ENCODE measurements around the gene SPAG9. TPM values are rescaled to one million over a fixed set of nuclear protein-coding genes. Genes with fewer than 3 reads are reported as not detected.
A peak's percentile ranks its signal among the peaks of the same experiment; 100 is the strongest.

SPAG9 gene
- total RNA-seq, 1 donor from 2014 or later = 49.4 TPM

DNA sequence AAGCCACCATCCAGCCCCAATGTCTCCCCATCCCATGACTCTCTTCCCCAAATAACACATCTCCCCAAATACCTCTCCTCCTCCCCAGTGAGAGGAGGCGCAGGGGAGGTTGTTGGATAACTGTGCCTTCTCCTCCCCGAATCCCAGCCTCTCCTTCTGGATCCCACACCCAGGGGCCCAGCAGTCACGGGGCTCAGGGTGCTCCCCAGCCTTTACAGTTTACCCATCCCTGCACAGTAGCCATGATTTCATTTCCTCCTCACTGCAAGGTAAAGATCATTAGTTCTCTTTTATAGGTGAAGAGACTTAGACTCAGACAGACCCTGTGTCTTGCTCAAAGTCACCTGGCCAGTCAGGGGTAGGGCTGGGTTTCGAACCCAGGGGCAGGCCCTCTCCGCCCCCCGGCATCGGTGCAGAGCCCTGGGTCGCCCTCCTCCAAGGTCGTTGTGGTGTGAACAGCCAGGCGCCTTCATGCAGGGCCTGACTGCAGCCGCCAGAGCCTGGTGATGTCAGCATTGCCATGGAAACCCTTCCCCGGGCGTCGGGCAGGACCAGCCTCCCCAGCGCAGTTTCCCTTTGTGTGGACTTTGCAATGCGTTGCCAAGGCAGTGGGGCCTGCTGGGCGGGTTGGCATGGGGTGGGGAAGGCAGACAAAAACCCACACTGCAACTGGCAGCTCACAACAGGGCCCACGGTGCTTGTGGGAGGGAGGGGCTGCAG is 201.2 kb downstream of the SPAG9 start:
- intact Hi-C loops (cut with DNase I) = no loop called here
- ATAC-seq = peak; percentile 88

GRCh38 chr17:50918933-50919296 is 201.8 kb downstream of the SPAG9 start:
- ATAC-seq = no peak
- DNase-seq (ENCODE audit: missing footprints) = no peak
- intact Hi-C loops (cut with DNase I) = no loop called here

More for the DNA sequence above, 201.2 kb downstream of the SPAG9 start:
- DNase-seq (ENCODE audit: missing footprints) = peak; percentile 90

GRCh38 chr17:50918071-50918932 is 202.4 kb downstream of the SPAG9 start:
- ATAC-seq = no peak
- intact Hi-C loops (cut with DNase I) = no loop called here
- DNase-seq (ENCODE audit: missing footprints) = no peak

GRCh38 chr17:50917418-50917743 is 203.3 kb downstream of the SPAG9 start:
- intact Hi-C loops (cut with DNase I) = no loop called here
- DNase-seq (ENCODE audit: missing footprints) (no peak), ATAC-seq (peak; percentile 14)

GRCh38 chr17:50916708-50917417 is 203.8 kb downstream of the SPAG9 start:
- ATAC-seq (peak; percentile 6), DNase-seq (ENCODE audit: missing footprints) (no peak)
- intact Hi-C loops (cut with DNase I) = no loop called here

- no peak for ATAC-seq
- intact Hi-C loops (cut with DNase I) = no loop called here
- no peak for DNase-seq (ENCODE audit: missing footprints)
Observed at GRCh38 chr17:50916026-50916707, 204.5 kb downstream of the SPAG9 start.

GRCh38 chr17:50914505-50915063 is 206.1 kb downstream of the SPAG9 start:
- DNase-seq (ENCODE audit: missing footprints) = no peak
- ATAC-seq = no peak
- intact Hi-C loops (cut with DNase I) = no loop called here

- intact Hi-C loops (cut with DNase I) = no loop called here
- ATAC-seq = no peak
- DNase-seq (ENCODE audit: missing footprints) = no peak
Observed at GRCh38 chr17:50913120-50913519, 207.5 kb downstream of the SPAG9 start.

Other genes with a start within 250 kb of the SPAG9 start
- 18.8 TPM for gene NME1, start 32.7 kb upstream of the SPAG9 start, total RNA-seq
- gene NME2, start 45.5 kb upstream of the SPAG9 start, total RNA-seq = 278 TPM
- 6.0 TPM for gene MBTD1, start 139.2 kb upstream of the SPAG9 start, total RNA-seq
- gene UTP18, start 139.7 kb upstream of the SPAG9 start, total RNA-seq = 6.9 TPM